GM18499 (cell line): Measurements from ENCODE around the gene MROH2A.

Source experiments
- ATAC-seq: cut with Tn5 transposase; IDR thresholded peaks from one replicate; pipeline ENCODE4 v1.9.1; 2021; ENCODE audit warnings: moderate number of reproducible peaks; ENCODE audit not compliant: insufficient read depth, unreplicated experiment

MROH2A gene

GRCh38 chr2:233760043-233760442 is 18.1 kb upstream of the MROH2A start, which contains the start of gene UGT1A1:
UGT1A1 (plus strand) TSS chr2:233760270; CDS start chr2:233760288, 18 bp downstream.
- no peak for ATAC-seq

GRCh38 chr2:233761040-233761769 is 16.9 kb upstream of the MROH2A start:
- ATAC-seq, result no peak

DNA sequence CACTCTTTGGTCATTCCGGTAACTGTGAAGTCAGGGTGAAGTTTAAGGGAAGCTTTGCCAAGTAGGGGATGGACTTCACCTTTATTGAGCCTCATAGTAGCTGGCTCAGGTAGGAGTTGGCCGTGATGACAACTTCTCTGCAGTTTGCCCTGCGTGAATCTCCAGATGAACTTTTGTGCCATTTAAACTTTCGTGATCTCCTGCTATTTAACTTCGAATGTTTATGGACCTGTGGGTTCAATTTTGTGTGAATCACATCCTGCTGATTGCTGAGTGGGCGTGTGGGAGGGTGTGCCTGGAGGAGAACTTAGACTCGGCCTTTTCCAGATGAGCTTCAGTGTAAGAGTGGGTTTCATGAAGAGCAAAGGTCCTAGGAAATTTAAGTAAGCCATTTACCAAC is 13.9 kb upstream of the MROH2A start:
- ATAC-seq, result no peak

GRCh38 chr2:233764761-233765160 is 13.4 kb upstream of the MROH2A start:
- ATAC-seq, result no peak

DNA sequence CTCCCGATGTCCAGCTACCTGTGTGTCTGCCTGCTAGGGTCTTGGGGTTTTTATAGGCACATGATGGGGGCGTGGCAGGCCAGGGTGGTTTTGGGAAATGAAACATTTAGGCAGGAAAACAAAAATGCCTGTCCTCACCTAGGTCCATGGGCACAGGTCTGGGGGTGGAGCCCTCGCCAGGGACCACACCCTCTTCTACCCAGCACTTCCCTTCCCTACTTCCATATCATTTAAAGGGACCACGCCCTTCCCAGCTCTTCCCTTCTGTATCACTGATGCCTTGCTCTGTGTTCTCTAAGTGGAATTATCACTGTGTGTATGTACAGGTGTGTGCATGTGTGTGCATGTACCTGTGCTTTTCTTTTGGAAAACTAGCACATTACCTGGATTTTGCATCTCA is 11.7 kb upstream of the MROH2A start:
- ATAC-seq, result no peak

DNA sequence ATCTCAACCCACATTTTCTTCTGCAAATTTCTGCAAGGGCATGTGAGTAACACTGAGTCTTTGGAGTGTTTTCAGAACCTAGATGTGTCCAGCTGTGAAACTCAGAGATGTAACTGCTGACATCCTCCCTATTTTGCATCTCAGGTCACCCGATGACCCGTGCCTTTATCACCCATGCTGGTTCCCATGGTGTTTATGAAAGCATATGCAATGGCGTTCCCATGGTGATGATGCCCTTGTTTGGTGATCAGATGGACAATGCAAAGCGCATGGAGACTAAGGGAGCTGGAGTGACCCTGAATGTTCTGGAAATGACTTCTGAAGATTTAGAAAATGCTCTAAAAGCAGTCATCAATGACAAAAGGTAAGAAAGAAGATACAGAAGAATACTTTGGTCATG is 10.1 kb upstream of the MROH2A start:
- no peak for ATAC-seq

DNA sequence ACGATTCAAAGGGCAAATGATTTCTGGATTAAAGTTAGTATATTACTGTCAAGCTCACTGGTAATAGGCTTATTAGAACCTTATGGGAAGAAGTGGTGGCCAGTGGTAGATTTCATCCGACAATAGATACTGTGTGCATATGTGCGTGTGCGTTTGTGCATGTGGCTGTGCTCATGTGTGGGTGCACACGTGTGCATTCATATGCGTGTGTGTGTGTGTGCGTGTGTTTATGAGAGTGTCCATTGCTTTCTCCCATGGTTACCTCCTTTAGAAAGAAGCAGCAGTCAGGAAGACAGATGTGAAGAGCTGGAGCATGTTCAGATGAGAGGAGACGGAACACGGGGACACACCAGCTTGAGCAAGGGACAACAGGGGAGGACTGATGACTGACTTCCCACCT is 8.9 kb upstream of the MROH2A start:
- ATAC-seq, result no peak

DNA sequence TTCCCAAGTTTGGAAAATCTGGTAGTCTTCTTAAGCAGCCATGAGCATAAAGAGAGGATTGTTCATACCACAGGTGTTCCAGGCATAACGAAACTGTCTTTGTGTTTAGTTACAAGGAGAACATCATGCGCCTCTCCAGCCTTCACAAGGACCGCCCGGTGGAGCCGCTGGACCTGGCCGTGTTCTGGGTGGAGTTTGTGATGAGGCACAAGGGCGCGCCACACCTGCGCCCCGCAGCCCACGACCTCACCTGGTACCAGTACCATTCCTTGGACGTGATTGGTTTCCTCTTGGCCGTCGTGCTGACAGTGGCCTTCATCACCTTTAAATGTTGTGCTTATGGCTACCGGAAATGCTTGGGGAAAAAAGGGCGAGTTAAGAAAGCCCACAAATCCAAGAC is 6.0 kb upstream of the MROH2A start:
- no peak for ATAC-seq

DNA sequence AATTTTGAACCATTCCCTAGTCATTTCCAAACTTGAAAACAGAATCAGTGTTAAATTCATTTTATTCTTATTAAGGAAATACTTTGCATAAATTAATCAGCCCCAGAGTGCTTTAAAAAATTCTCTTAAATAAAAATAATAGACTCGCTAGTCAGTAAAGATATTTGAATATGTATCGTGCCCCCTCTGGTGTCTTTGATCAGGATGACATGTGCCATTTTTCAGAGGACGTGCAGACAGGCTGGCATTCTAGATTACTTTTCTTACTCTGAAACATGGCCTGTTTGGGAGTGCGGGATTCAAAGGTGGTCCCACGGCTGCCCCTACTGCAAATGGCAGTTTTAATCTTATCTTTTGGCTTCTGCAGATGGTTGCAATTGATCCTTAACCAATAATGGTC is 5.5 kb upstream of the MROH2A start:
- no peak for ATAC-seq

DNA sequence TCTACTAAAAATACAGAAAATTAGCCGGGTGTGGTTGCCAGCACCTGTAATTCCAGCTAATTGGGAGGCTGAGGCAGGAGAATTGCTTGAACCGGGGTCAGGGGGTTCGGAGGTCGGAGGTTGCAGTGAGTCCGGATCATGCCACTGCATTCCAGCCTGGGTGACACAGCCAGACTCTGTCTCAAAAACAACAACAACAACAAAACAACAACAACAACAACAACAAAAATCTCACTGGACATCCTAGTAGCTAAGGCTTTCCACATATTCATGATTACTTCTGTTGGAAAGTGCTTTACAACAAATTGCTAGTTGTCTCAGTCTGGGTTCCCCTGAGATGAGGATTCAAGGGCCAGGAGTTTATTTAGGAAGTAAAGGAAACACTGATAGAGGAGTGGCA is 4.3 kb upstream of the MROH2A start:
- no peak for ATAC-seq

GRCh38 chr2:233775414-233775813 is 2.7 kb upstream of the MROH2A start:
- no peak for ATAC-seq

GRCh38 chr2:233779722-233780121 is 1.6 kb downstream of the MROH2A start:
- ATAC-seq, result no peak

DNA sequence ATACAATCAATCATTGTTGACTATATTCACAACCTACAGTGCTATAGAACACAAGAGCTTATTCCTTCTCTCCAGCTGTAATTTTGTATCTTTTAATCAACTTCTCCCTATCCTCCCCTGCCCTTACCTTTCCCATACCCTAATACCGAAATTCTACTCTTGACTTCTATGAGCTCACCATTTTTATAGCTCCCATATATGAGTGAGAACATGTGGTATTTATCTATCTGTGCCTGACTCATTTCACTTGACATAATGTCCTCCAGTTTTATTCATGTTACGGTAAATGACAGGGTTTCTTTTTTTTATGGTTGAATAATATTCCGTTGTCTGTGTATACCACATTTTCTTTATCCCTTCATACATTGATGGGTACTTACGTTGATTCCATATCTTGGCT is 2.6 kb downstream of the MROH2A start:
- ATAC-seq, result no peak

GRCh38 chr2:233789554-233789953 is 11.4 kb downstream of the MROH2A start:
- ATAC-seq, result no peak

DNA sequence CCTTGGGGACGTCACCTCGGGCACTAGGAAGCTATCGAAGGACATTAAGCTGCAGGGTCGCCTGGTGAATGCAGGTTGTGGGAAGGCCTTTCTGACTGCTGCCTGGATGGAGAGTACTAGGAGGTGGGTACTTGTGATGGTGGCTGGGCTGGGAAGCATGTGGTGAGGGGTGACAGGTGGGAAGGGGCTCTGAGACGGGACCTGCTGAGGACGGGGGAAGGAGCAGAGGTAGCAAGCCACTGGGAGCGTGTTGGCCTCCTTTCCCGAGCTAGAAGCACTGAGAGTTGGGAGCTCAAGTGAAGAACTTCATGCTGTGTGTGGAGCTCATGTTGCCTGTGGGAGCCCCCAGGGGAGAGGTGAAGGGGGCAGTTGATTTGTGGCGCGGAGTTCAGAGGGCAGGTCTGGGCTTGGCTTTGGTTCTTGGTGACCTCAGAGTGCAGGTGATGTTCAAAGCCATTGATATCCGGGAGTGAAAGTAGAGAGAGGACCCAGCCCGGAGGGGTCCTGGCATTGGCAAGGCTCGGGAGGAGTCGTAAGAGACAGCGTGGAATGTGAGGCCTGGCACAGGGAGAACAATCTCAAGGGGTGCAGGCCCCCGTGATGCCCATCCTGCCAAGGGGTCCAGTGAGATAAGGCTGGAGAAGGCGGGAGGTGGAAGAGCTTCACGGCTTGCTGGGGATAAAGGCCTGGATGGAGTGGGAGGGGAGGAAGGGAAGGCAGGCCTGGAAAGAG is 13.2 kb downstream of the MROH2A start:
- no peak for ATAC-seq

DNA sequence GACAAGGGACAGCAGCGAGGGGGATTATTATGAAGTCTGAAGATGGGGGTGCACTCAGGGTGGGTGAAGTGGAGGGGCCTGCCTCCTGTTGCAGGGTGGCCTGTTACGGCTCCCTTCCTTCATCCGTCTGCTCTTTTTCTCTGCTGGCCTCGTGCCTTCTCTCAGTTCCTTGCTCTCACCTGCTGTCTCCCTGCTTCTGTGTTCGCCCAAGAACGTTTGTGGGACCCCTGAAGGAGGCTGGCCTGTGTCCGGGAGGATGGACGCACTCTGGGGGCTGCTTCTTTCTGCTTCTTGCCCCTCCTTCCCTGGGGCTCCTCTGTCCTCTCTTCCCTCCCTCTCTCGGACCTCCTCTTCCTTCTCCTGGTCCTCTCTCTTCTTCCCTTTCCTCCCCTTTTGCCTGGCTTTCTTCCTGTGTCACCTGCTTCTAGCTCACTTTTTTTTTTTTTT is 13.8 kb downstream of the MROH2A start:
- ATAC-seq, result no peak

- ATAC-seq, result no peak
Observed at GRCh38 chr2:233792720-233793119, 14.6 kb downstream of the MROH2A start.

DNA sequence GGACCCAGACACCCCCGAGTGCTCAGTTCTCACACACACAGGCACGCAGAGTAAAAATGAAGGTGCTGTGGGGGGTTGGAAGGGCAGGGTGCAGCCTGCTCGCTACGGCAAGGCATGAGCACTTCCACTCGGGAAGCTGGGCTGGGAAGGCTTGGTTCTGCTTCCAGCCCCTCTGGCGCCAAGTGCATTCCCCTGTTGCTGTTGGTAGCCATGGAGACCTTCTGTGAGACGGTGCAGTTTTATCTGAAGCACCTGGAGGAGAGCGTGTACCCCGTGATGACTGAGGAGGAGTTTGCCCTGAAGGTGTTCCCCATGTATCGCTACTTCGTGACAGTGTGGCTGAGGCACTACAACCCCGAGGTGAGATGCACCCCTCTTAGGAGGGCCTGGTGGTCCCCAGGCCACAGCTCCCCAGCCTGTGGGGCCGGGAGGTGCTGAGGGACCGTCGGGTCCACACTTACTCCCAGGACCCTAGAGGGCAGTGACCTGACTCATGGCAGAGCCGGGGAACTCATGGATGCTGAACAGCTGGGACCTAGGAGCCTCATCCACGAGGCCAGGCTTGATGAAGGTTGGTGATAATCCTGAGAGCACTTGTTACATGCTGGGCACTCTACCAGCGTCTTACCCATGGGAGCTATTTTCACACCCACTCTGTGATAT is 15.5 kb downstream of the MROH2A start:
- no peak for ATAC-seq

DNA sequence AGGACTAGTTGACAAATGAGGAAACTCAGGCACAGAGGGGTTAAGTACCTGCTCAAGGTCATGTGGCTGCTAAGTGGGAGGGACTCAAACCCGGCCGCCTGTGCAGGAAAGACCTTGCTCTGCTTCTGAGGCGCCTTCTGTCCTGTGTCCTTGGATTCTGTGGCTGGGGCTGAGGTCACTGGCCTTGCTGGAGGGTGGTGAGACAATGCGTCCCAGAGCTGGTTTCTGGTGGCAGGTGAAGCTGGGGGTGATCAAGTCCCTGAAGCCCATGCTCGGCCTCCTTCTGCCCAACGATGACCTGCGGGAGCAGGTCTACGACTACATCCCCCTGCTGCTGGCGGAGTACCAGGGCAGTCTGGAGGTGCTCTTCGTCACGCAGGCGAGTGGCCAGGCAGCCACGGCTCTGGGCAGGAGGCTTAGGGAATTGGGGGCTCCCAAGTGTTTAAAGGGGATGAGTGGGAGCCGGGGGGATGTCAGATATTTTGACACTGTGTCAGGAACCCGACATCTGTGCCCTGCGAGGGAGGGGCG is 16.1 kb downstream of the MROH2A start:
- no peak for ATAC-seq

- no peak for ATAC-seq
Observed at GRCh38 chr2:233795735-233796171, 17.6 kb downstream of the MROH2A start.

DNA sequence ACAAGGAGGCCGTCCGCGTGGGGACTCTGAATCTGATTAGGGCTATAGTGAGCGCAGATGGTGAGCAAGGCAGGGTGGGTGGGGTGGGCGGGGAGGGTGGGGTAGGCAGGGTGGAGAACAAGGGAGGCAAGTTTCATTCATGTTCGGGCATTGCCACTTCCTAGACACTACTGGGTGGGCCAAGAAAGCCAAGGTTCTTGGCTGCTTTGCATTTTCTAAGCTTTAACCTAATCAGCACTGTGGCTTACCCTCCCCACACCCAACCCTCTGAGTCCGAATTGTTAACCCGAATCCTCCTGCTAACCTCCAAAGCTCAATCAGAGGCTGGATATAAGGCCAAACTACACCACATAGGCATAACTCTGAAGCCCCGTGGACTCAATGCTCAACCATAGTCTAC is 18.1 kb downstream of the MROH2A start:
- no peak for ATAC-seq
